Spleen (tissue), 11 donors: ENCODE data around the gene GRN. TPM values are rescaled to one million over a fixed set of nuclear protein-coding genes. Genes with fewer than 3 reads are reported as not detected.

ENCODE experiments used
- DNase-seq: peaks from one replicate; pipeline ENCODE4 v3.0.0-alpha.2; 2020
- H3K27ac ChIP-seq, 8 donors: fragments of 200-600 bp; sonication (generic) in 7 of 8; 1 replicate in 4 of 8; 2 replicates in 4 of 8; pipeline versions ENCODE4 v1.5.0 to v1.8.0; 2016 to 2021; ENCODE audit warnings: inconsistent platforms in 4 of 8, mild to moderate bottlenecking in 4 of 8, moderate library complexity in 1 of 8
- H3K27me3 ChIP-seq, 7 donors: fragments of 200-600 bp; sonication (generic) in 6 of 7; replicated peaks in 1 of 7; 1 replicate in 4 of 7; 2 replicates in 3 of 7; pipeline versions ENCODE4 v1.5.0 to v1.8.0; 2016 to 2021; ENCODE audit warnings: inconsistent platforms in 3 of 7, mild to moderate bottlenecking in 1 of 7
- H3K36me3 ChIP-seq, 6 donors: fragments of 200-600 bp; sonication (generic) in 5 of 6; 1 replicate in 4 of 6; 2 replicates in 2 of 6; pipeline versions ENCODE4 v1.5.0 to v1.8.0; 2016 to 2021; ENCODE audit warnings: inconsistent platforms in 2 of 6
- H3K4me1 ChIP-seq, 6 donors: fragments of 200-600 bp; sonication (generic) in 5 of 6; 1 replicate in 3 of 6; 2 replicates in 3 of 6; pipeline versions ENCODE4 v1.5.0 to v1.8.0; 2016 to 2021; ENCODE audit warnings: inconsistent platforms in 3 of 6
- H3K4me3 ChIP-seq, 8 donors: fragments of 200-600 bp; sonication (generic) in 7 of 8; 1 replicate in 4 of 8; 2 replicates in 4 of 8; pipeline versions ENCODE4 v1.5.0 to v1.8.0; 2016 to 2021; ENCODE audit warnings: inconsistent platforms in 4 of 8, mild to moderate bottlenecking in 4 of 8, moderate library complexity in 2 of 8
- H3K9me3 ChIP-seq, 8 donors: fragments of 200-600 bp; sonication (generic) in 7 of 8; 1 replicate in 4 of 8; 2 replicates in 4 of 8; pipeline versions ENCODE4 v1.5.0 to v1.8.0; 2016 to 2021; ENCODE audit warnings: inconsistent platforms in 4 of 8
- POLR2A ChIP-seq, 3 donors: fragments of 450-650 bp; IDR thresholded peaks; one replicate each; pipeline ENCODE4 v1.5.1; 2017; ENCODE audit warnings: antibody characterized with exemption in 3 of 3, mild to moderate bottlenecking in 1 of 3
- POLR2AphosphoS5 ChIP-seq, 3 donors: sonication (generic); formaldehyde crosslinking; IDR thresholded peaks; one replicate each; pipeline ENCODE4 v1.5.1; 2017; ENCODE audit warnings: antibody characterized with exemption in 3 of 3
- whole genome bisulfite sequencing, 5 donors: extraction: QIAGEN DNeasy Blood & Tissue Kit in 3 of 5; methylation state at CpG; one replicate each; pipeline versions ENCODE4 v1.1.5 to v1.1.7; 2013 to 2018; 5-methylcytosine and 5-hydroxymethylcytosine counted together
- intact Hi-C: fragments of 100-400 bp; cut with DNase I; formaldehyde crosslinking; loops from one replicate; pipeline ENCODE4 v1.15.0; 2023; ENCODE audit warnings: low total_unique reads
- polyA plus RNA-seq, 3 donors: library from polyadenylated mRNA; stranded (reverse); fragments of 200-250 nt; gene quantifications; one replicate each; pipeline ENCODE4 v1.2.1, GENCODE V29; 2013
- total RNA-seq, 7 donors: library from RNA; depleted of rRNA in 3 of 7; stranded (reverse); fragments of >200 nt in 3 of 7; fragmentation: NEBNext Ultra II Directional in 4 of 7; extraction: Animal tissue kit (Norgen Biotek cat#: 25700) in 4 of 7; gene quantifications; one replicate each; pipeline versions ENCODE4 v1.1.0 to v1.2.1, GENCODE V29; 2016 to 2021
- TF ChIP-seq, protein P1 (sequence below), 11 experiments: fragments of 200-600 bp in 7 of 11; fragments of 450-650 bp in 4 of 11; sonication (generic) in 4 of 11; IDR thresholded peaks in 8 of 11; conservative IDR thresholded peaks in 3 of 11; 1 replicate in 7 of 11; 2 replicates in 4 of 11; pipeline versions ENCODE4 v1.4.0 to v1.8.0; 2016 to 2021; ENCODE audit warnings: antibody characterized with exemption in 11 of 11, inconsistent platforms in 4 of 11, mild to moderate bottlenecking in 1 of 11
- donor health status: healthy with polysubstance abuse.
- donor health status: DM: no; HTN: no; CAD: no; lungs with moderate emphysema.
- donor health status: DM: no; HTN: no; CAD: no.
- donor health status: Bipolar disorder and iron deficiency.
- donor health status: healthy.
- donor health status: DM: no; HTN: no; CAD: no.
- donor health status: DM: yes; HTN: yes; CAD: no.

The GRN gene
- total and polyA plus RNA-seq, 10 donors = 135 to 896 (median 512) TPM

DNA sequence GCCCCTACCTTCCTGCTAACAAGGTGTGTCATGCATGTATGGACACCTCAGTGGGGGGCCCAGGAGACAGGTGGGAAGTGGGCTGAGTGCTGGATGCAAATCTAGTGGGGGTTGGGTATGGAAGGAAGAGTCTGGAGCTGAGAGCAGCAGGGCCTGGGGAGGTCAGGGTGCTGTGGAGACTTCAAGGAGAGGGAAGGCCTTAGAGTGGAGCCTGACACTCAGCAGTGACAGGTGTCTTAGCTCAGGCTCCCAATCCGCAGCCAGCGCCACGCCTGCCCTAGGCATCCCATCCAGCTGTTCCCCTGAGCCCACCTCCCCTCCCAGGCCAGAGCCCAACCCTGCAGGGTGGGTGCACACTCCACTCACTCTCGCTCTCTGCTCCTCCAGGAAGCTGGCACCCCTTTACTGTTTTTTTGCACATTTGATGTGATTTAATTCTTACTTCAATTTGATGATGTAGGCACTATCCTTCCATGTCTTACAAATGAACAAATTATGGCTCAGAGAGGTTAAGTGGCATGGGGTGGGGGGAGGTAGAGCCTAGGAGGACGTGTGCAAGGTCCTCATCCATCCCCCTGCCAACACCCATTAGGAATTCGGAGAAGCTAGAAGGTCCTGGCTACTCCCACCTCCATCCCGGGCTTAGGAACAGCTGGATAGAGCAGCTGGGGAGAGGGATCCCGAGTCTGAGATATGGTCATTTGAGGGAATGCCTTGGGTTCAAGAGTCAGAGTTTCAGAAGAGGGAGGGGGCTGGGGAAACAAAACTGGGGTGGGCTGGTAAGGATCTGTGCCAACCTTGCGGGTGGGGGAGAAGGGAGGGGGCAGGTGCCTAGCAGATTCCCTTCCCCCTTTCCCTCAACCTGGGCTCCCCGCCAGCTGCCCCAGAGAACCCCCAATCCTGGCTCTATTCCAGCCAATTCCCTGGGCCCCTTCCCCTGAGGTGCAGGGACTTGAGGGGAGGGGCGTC is 16.5 kb downstream of the GRN start:
- no peak overlapping the region for H3K4me3 ChIP-seq
- TF ChIP-seq, protein P1, sequence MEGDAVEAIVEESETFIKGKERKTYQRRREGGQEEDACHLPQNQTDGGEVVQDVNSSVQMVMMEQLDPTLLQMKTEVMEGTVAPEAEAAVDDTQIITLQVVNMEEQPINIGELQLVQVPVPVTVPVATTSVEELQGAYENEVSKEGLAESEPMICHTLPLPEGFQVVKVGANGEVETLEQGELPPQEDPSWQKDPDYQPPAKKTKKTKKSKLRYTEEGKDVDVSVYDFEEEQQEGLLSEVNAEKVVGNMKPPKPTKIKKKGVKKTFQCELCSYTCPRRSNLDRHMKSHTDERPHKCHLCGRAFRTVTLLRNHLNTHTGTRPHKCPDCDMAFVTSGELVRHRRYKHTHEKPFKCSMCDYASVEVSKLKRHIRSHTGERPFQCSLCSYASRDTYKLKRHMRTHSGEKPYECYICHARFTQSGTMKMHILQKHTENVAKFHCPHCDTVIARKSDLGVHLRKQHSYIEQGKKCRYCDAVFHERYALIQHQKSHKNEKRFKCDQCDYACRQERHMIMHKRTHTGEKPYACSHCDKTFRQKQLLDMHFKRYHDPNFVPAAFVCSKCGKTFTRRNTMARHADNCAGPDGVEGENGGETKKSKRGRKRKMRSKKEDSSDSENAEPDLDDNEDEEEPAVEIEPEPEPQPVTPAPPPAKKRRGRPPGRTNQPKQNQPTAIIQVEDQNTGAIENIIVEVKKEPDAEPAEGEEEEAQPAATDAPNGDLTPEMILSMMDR (IDR thresholded peaks at IDR 0.05 in 8 of 11, conservative IDR thresholded peaks at IDR 0.05 in 3 of 11) = no peak
- TF ChIP-seq POLR2AphosphoS5 (IDR thresholded peaks at IDR 0.05) (no peak), POLR2A (IDR thresholded peaks at IDR 0.05) (no peak)
- no peaks in the 10 kb centered on the region for H3K36me3 ChIP-seq
- intact Hi-C loops = no loop called here
- H3K9me3 ChIP-seq = no peaks in the 10 kb centered on the region
- no peak overlapping the region for H3K27ac ChIP-seq
- H3K4me1 ChIP-seq = peaks cover 4 to 37% (median 19%) of the 10 kb centered on the region in 6 donors
- peaks cover 0 to 58% (median 16%) of the 10 kb centered on the region in 7 donors for H3K27me3 ChIP-seq
- 60 to 71% (median 64%) methylated on average over 11 of the region's 11 CpGs for WGBS, 5 donors
- no peak for DNase-seq

DNA sequence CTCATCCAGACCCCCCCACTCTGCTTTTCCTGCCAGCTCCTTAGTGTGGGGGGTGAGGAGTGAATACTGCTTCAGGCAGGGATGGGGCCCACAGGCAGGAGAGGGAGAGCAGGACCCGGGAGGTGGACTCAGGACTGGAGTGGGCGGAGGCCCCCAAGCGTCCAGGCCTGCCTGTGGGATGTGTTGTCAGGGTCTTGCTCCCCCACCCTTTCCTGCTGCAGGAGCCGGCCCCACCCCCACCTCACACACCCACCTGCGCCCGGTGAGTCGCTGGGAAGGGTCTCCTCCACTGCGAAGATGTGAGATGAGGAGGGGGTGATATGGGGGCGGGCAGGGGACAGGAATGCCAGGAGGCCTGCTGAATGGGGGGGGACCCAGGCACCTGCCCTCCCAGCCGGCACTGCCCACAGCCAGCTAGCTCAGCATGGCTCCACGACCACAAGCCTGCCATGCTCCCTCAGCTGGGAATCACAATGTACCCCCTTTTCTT is 17.4 kb downstream of the GRN start:
- no peaks in the 10 kb centered on the region for H3K9me3 ChIP-seq
- H3K4me1 ChIP-seq = peaks cover 4 to 37% (median 19%) of the 10 kb centered on the region in 6 donors
- H3K27ac ChIP-seq = no peak overlapping the region
- TF ChIP-seq POLR2AphosphoS5 (IDR thresholded peaks at IDR 0.05) (no peak), POLR2A (IDR thresholded peaks at IDR 0.05) (no peak)
- TF ChIP-seq, protein P1 (IDR thresholded peaks at IDR 0.05 in 8 of 11, conservative IDR thresholded peaks at IDR 0.05 in 3 of 11) = no peak
- no peaks in the 10 kb centered on the region for H3K36me3 ChIP-seq
- peak overlapping the region in 3 of 8 donors; percentile 42 to 75 (median 53) for H3K4me3 ChIP-seq
- DNase-seq = no peak
- peaks cover 0 to 67% (median 16%) of the 10 kb centered on the region in 7 donors for H3K27me3 ChIP-seq
- intact Hi-C loops = no loop called here
- 19 to 29% (median 22%) methylated on average over 3 to 11 of the region's 11 CpGs for WGBS, 5 donors

DNA sequence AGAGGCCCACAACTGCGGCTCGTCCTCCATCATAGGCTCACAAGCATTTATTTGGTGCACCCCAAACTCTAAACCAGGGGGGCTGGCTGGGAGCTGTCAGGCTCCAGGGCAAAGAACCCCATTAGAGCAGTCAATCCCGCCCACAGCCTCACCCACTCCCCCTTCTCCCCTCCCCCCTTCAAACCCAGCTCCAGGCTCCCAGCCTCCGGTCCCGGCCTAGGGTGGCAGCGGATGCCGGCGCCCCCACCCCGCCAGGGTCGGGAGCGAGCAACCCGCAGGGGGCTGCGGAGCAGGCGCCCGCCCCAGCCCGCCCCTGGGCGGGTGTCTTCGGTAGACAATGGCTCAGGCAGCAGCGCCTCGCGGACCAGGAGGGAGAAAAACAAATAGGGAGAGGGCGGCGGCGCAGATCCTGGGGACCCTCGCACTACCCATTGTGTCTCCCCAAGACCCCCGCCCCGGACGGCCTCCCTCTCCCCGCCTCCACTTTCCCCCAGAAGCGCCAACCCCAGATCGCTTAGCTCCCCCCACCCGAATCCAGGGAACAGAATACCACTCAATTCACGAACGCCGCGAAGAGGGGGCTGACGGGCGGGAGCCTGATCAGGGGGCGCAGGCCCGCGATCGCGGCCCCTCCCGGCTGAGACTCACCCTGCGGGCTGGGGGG is 18.0 kb downstream of the GRN start:
- no peak overlapping the region for H3K27ac ChIP-seq
- H3K4me1 ChIP-seq = peaks cover 4 to 37% (median 19%) of the 10 kb centered on the region in 6 donors
- DNase-seq = no peak
- intact Hi-C loops = no loop called here
- TF ChIP-seq, protein P1 (IDR thresholded peaks at IDR 0.05 in 8 of 11, conservative IDR thresholded peaks at IDR 0.05 in 3 of 11) = no peak
- TF ChIP-seq POLR2A (IDR thresholded peaks at IDR 0.05) = no peak
- H3K36me3 ChIP-seq = no peaks in the 10 kb centered on the region
- peak overlapping the region; percentile 40 to 75 (median 52) for H3K4me3 ChIP-seq
- peaks cover 0 to 71% (median 16%) of the 10 kb centered on the region in 7 donors for H3K27me3 ChIP-seq
- WGBS, 5 donors = 0 to 2% (median 1%) methylated on average over 13 to 45 of the region's 45 CpGs
- no peaks in the 10 kb centered on the region for H3K9me3 ChIP-seq
